Measurements from ENCODE around the gene ADCY3. TPM values are rescaled to one million over a fixed set of nuclear protein-coding genes. Genes with fewer than 3 reads are reported as not detected.

Gene ADCY3
- total RNA-seq, 1 experiment from 2014 or later = 73.9 TPM

DNA sequence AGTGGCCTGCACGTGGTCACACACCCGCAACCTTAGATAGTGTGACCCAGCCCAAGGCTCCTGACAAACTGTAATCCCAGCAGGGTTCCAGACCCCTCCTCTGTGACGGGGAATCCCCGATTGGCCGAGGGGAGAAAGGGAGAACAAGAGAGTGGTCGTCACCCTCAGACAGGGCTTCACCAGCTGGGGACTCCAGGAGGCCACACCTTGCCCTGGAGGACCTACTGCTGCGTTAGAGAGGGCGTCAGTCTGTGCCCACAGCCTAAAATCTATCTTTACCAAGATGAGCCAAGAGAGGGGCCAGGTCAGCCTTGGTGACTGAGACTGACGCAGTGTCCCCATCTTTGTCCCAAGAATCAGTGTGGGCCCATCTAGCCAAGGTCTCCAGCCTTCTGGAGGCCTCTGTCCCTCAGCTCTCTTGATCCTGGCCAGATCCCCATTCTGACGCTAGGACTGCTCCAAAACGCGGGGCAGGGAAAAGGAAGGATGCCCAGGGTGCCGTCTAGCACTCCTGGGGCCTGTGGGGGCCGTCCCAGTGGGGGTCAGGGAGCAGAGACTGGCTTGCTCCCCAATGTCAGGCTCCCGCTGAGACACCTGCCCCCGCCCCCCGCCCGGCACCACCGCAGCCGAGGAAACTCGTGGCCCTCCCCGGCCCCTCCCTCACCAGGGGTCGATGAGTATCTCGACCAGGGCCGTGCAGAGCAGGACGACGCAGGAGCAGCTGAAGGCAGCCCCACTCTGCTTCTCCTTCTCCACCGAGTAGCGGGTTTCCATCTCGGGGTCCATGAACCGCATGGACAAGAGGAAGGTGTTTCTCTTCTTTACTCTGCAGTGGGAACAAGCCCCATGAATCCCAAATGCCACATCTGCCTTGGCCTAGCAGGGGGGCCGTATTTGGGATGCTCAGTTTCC lies 86.0 kb downstream of the ADCY3 start:
- no peaks in the 10 kb centered on the region for H3K4me1 ChIP-seq
- H3K27me3 ChIP-seq = no peaks in the 10 kb centered on the region
- H3K36me3 ChIP-seq = peaks cover 46% of the 10 kb centered on the region
- no peaks in the 10 kb centered on the region for H3K9me3 ChIP-seq (replicated peaks)
- no peak for DNase-seq
- no peak overlapping the region for H3K4me3 ChIP-seq
- H3K27ac ChIP-seq = no peak overlapping the region

DNA sequence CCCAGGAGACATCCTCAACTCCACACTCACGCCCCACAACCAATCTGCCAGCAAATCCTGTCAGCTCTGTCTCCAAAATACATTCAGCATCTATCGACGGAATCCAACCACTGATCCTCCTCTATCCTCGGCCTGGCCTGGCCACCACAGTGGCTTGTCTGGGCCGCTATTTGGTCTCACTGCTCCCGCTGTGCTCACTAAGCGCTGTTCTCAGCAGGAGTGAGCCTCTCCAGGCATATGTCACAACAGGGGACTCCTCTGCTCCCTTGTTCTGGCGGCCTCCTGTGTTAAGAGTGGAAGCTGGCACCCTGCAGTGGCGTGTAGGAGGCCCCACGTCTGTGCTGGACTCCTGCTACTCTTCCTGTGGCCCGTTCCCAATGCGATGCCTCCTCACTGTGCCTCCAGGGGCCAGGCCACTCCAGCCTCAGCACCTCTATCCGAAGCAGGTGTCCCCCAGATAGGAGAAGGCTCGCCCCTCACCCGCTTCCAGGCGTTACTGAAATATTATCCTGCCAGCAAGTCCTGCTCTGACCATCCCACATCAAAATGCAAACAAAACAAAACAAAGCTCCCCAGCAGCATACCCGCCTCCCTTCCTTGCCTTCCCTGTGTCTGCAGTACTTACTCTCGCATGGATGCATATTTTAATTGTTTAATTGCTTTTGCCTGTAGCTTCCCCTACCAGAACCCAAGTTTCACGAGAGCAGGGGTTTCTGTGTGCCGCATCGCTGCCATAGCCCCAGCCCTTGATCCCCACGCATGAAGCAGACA lies 86.9 kb downstream of the ADCY3 start:
- Histone ChIP-seq H3K27me3 (no peaks in the 10 kb centered on the region), H3K4me3 (no peak overlapping the region), H3K36me3 (peaks cover 46% of the 10 kb centered on the region), H3K27ac (no peak overlapping the region), H3K4me1 (peaks cover 5% of the 10 kb centered on the region; the same call in 1 of the 2 replicates), H3K9me3 (replicated peaks) (no peaks in the 10 kb centered on the region)
- DNase-seq = no peak

DNA sequence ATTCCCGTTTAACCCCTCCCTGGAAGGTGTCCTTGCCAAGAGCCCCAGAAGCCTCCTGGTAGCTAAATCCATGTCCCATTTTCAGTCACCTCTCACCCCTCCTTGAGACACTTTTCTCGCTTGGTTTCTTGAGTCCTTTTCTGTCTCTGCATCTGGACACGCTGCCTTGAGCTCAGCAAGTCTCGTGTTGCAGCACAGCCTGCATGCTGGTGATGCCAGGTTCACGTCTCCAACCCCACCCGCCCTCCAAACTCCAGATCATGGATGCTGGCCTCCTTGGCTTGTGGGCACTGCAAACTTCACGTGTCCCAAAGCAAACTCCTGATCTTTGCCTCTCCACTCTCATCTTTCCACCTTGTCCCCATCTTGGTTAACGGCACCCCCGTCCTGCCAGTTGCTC lies 87.5 kb downstream of the ADCY3 start:
- DNase-seq = no peak
- Histone ChIP-seq H3K4me1 (peaks cover 6% of the 10 kb centered on the region; the same call in 1 of the 2 replicates), H3K27ac (no peak overlapping the region), H3K9me3 (replicated peaks) (no peaks in the 10 kb centered on the region), H3K36me3 (peaks cover 44% of the 10 kb centered on the region), H3K27me3 (no peaks in the 10 kb centered on the region), H3K4me3 (no peak overlapping the region)

DNA sequence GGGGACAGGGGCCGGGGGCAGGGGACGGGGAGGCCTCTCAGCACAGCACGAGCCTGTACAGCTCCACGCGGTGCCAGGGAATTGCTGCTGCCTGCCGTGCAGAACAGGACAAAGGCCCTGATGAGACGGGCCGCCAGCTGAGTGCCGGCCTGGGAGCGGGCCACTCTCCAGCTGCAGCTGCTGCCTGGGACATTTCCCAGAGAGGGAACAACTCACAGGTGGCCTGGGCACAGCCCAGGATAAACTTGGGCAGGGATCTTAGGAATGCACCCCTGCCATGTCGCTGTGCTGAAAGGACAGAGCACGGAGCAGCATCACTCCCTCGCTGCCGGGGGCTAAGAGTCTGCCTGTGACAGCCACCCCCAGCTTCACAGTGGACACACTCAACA lies 88.0 kb downstream of the ADCY3 start:
- no peak overlapping the region for H3K27ac ChIP-seq
- H3K9me3 ChIP-seq (replicated peaks) = no peaks in the 10 kb centered on the region
- peak; percentile 53 to 60 for DNase-seq
- H3K36me3 ChIP-seq = peaks cover 41% of the 10 kb centered on the region
- peaks cover 10% of the 10 kb centered on the region; the same call in 1 of the 2 replicates for H3K4me1 ChIP-seq
- no peaks in the 10 kb centered on the region for H3K27me3 ChIP-seq
- no peak overlapping the region for H3K4me3 ChIP-seq

DNA sequence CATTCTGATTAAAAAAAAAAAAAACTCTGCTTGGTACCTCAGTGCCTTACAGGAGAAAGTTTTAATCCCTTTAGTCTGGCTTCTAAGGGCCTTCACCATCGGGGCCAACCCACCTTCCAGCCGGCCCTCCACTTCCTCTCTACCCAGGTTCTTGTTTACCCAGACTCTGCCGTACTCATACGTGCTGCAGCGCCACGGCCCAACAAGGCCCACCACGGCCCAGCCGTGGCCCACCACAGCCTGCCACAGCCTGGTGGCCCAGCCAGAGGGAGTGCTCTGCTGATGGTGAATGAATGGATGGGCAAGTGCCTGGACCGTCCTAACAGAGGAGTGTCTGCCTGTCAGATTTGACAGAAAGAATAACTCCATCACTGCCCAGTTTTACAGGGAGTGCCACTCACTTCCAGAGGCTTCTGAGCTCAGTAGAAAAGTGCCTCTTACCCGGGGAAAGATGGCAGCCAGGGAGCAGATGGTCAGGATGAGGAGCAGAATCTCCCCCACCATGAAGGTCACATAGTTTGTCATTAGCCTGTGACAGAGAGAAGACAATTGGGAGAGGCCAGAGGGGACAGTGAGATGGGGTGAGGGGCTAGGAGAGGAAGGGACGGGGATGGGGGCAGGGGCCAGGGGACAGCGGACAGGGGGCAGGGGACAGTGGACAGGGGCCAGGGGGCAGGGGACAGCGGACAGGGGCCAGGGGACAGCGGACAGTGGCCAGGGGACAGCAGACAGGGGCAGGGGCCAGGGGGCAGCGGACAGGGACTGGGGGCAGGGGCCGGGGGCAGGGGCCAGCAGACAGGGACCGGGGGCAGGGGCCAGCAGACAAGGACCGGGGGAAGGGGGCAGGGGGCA lies 88.6 kb downstream of the ADCY3 start:
- peaks cover 35% of the 10 kb centered on the region for H3K36me3 ChIP-seq
- H3K4me1 ChIP-seq = peaks cover 15% of the 10 kb centered on the region; the same call in 1 of the 2 replicates
- no peak for DNase-seq
- no peak overlapping the region for H3K27ac ChIP-seq
- H3K27me3 ChIP-seq = no peaks in the 10 kb centered on the region
- H3K9me3 ChIP-seq (replicated peaks) = no peaks in the 10 kb centered on the region
- no peak overlapping the region for H3K4me3 ChIP-seq

DNA sequence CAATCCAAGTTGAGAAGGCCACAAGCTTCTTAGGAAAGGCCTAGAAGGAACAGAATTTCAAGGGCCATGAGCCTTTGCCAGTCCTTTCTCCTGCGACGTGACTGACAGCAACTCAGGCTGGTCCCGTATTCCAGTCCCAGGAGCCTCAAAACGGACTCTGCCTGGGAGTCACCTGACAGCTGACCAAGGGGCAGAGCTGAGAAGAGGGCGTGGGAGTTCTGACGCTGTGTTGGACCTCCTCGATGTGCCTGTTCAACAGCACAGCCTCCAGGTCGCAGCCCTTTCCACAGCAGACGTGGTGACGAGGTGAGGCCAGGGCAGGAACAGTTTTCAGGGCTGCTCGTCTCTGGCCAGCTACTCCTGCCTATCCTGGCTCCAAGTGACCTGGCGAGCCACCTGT lies 89.3 kb downstream of the ADCY3 start:
- Histone ChIP-seq H3K36me3 (peaks cover 30% of the 10 kb centered on the region), H3K27ac (no peak overlapping the region), H3K9me3 (replicated peaks) (no peaks in the 10 kb centered on the region), H3K4me1 (peaks cover 19% of the 10 kb centered on the region; the same call in 1 of the 2 replicates), H3K27me3 (no peaks in the 10 kb centered on the region), H3K4me3 (no peak overlapping the region)
- DNase-seq = no peak

- peak in 1 of 2 experiments; percentile 45 for DNase-seq
- Histone ChIP-seq H3K36me3 (peaks cover 31% of the 10 kb centered on the region), H3K9me3 (replicated peaks) (no peaks in the 10 kb centered on the region), H3K4me1 (peaks cover 19% of the 10 kb centered on the region; the same call in 1 of the 2 replicates), H3K27ac (no peak overlapping the region), H3K4me3 (no peak overlapping the region), H3K27me3 (no peaks in the 10 kb centered on the region)
Measured at GRCh38 chr2:24830351-24830750, 89.7 kb downstream of the ADCY3 start.

GRCh38 chr2:24828238-24828996 lies 91.6 kb downstream of the ADCY3 start:
- H3K4me3 ChIP-seq = peak overlapping the region; percentile 25; the same call in 1 of the 2 replicates
- H3K27me3 ChIP-seq = no peaks in the 10 kb centered on the region
- H3K27ac ChIP-seq = peak overlapping the region; percentile 71
- H3K4me1 ChIP-seq = peaks cover 19% of the 10 kb centered on the region; the same call in 1 of the 2 replicates
- DNase-seq = no peak
- peaks cover 32% of the 10 kb centered on the region for H3K36me3 ChIP-seq
- no peaks in the 10 kb centered on the region for H3K9me3 ChIP-seq (replicated peaks)

- peak overlapping the region; percentile 71 for H3K27ac ChIP-seq
- peaks cover 19% of the 10 kb centered on the region; the same call in 1 of the 2 replicates for H3K4me1 ChIP-seq
- H3K36me3 ChIP-seq = peaks cover 40% of the 10 kb centered on the region
- DNase-seq = peak; percentile 95 to 98
- peak overlapping the region; percentile 25 for H3K4me3 ChIP-seq
- no peaks in the 10 kb centered on the region for H3K27me3 ChIP-seq
- H3K9me3 ChIP-seq (replicated peaks) = no peaks in the 10 kb centered on the region
Measured at GRCh38 chr2:24827321-24828237, 92.5 kb downstream of the ADCY3 start.

GRCh38 chr2:24826773-24827145 lies 93.3 kb downstream of the ADCY3 start:
- no peaks in the 10 kb centered on the region for H3K9me3 ChIP-seq (replicated peaks)
- peaks cover 48% of the 10 kb centered on the region for H3K36me3 ChIP-seq
- no peaks in the 10 kb centered on the region for H3K27me3 ChIP-seq
- DNase-seq = peak in 1 of 2 experiments; percentile 1
- H3K27ac ChIP-seq = no peak overlapping the region
- H3K4me3 ChIP-seq = no peak overlapping the region
- peaks cover 19% of the 10 kb centered on the region; the same call in 1 of the 2 replicates for H3K4me1 ChIP-seq

- H3K4me3 ChIP-seq = no peak overlapping the region
- no peak overlapping the region for H3K27ac ChIP-seq
- H3K36me3 ChIP-seq = peaks cover 51% of the 10 kb centered on the region
- H3K4me1 ChIP-seq = peaks cover 19% of the 10 kb centered on the region; the same call in 1 of the 2 replicates
- no peaks in the 10 kb centered on the region for H3K27me3 ChIP-seq
- no peaks in the 10 kb centered on the region for H3K9me3 ChIP-seq (replicated peaks)
- peak in 1 of 2 experiments; percentile 27 for DNase-seq
Measured at GRCh38 chr2:24825883-24826772, 93.9 kb downstream of the ADCY3 start.
